Progenitor cell of endocrine pancreas (in vitro differentiated cells): ENCODE data around the gene LAMC1. TPM values are rescaled to one million over a fixed set of nuclear protein-coding genes. Genes with fewer than 3 reads are reported as not detected.

Experiments
- DNase-seq: peaks from one replicate; pipeline ENCODE4 v3.0.0; 2021; ENCODE audit warnings: low spot score; ENCODE audit not compliant: unreplicated experiment
- H3K27ac Mint-ChIP-seq: 2 replicates; pipeline ENCODE4 v1.8.0; 2021; ENCODE audit warnings: mild to moderate bottlenecking, moderate library complexity, mixed read lengths
- H3K27me3 Mint-ChIP-seq: 2 replicates; pipeline ENCODE4 v1.8.0; 2021; ENCODE audit warnings: mixed read lengths
- H3K36me3 Mint-ChIP-seq: 2 replicates; pipeline ENCODE4 v1.8.0; 2022; ENCODE audit warnings: mixed read lengths; ENCODE audit not compliant: insufficient read depth
- H3K4me1 Mint-ChIP-seq: 2 replicates; pipeline ENCODE4 v1.8.0; 2021; ENCODE audit warnings: low read depth, mixed read lengths
- H3K4me3 Mint-ChIP-seq: 2 replicates; pipeline ENCODE4 v1.8.0; 2021; ENCODE audit warnings: low read depth, mild to moderate bottlenecking, moderate library complexity, mixed read lengths
- H3K9me3 Mint-ChIP-seq: 2 replicates; pipeline ENCODE4 v1.8.0; 2021; ENCODE audit warnings: low read depth, mixed read lengths
- total RNA-seq: library from RNA; stranded (reverse); gene quantifications from 2 replicates; pipeline ENCODE4 v1.2.1, GENCODE V29; 2021
- TF ChIP-seq, protein P1 (sequence below): fragments of 200-600 bp; sonication (generic); IDR thresholded peaks from one replicate; pipeline ENCODE4 v1.5.0; 2021; ENCODE audit warnings: antibody characterized with exemption, mild to moderate bottlenecking; ENCODE audit not compliant: unreplicated experiment

Gene LAMC1
- total RNA-seq, 1 donor from 2014 or later: 72.9 TPM

DNA sequence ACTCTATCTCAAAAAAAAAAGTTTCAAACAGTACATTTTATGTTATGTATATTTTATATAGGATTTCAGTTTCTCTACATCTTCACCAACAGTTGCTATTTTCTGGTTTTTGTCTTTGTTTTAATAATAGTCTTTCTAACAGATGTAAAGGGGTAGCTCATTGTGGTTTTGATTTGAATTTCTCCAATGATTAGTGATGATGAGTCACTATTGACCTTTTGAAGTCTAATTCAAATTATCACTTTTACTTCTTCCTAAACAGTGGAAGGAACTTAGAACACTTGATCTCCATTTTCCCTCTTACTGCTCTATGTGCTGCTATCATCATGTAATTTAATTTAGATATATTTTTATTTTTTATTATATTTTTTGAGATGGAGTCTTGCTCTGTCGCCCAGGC lies 38.6 kb upstream of the LAMC1 start:
- Mint-ChIP-seq H3K9me3 (no peaks in the 10 kb centered on the region), H3K27ac (no peak overlapping the region), H3K27me3 (no peaks in the 10 kb centered on the region), H3K4me3 (no peak overlapping the region), H3K36me3 (no peaks in the 10 kb centered on the region), H3K4me1 (peaks cover 3% of the 10 kb centered on the region)
- TF ChIP-seq, protein P1, sequence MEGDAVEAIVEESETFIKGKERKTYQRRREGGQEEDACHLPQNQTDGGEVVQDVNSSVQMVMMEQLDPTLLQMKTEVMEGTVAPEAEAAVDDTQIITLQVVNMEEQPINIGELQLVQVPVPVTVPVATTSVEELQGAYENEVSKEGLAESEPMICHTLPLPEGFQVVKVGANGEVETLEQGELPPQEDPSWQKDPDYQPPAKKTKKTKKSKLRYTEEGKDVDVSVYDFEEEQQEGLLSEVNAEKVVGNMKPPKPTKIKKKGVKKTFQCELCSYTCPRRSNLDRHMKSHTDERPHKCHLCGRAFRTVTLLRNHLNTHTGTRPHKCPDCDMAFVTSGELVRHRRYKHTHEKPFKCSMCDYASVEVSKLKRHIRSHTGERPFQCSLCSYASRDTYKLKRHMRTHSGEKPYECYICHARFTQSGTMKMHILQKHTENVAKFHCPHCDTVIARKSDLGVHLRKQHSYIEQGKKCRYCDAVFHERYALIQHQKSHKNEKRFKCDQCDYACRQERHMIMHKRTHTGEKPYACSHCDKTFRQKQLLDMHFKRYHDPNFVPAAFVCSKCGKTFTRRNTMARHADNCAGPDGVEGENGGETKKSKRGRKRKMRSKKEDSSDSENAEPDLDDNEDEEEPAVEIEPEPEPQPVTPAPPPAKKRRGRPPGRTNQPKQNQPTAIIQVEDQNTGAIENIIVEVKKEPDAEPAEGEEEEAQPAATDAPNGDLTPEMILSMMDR: no peak
- no peak for DNase-seq

DNA sequence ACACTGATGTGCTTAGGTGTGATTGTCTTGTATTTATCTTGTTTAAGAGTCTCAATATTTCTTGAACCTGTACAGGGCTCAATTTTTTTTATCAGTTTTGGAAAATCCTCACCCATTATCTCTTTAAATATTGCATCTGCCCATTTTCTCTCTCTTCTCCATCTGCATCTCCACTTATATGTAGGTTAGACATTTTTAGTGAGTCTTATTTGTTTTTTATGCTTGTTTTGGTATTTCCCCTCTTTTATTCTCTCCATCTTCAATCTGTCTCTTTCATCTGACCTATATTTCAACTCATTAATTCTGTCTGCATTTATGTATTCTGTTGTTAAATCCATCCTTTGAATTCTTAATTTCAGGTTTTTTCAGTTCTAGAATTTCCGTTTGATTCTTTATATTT lies 37.3 kb upstream of the LAMC1 start:
- no peaks in the 10 kb centered on the region for H3K36me3 Mint-ChIP-seq
- no peak for DNase-seq
- TF ChIP-seq, protein P1: no peak
- no peak overlapping the region for H3K27ac Mint-ChIP-seq
- no peaks in the 10 kb centered on the region for H3K27me3 Mint-ChIP-seq
- H3K4me3 Mint-ChIP-seq: no peak overlapping the region
- no peaks in the 10 kb centered on the region for H3K9me3 Mint-ChIP-seq
- H3K4me1 Mint-ChIP-seq: peaks cover 3% of the 10 kb centered on the region

DNA sequence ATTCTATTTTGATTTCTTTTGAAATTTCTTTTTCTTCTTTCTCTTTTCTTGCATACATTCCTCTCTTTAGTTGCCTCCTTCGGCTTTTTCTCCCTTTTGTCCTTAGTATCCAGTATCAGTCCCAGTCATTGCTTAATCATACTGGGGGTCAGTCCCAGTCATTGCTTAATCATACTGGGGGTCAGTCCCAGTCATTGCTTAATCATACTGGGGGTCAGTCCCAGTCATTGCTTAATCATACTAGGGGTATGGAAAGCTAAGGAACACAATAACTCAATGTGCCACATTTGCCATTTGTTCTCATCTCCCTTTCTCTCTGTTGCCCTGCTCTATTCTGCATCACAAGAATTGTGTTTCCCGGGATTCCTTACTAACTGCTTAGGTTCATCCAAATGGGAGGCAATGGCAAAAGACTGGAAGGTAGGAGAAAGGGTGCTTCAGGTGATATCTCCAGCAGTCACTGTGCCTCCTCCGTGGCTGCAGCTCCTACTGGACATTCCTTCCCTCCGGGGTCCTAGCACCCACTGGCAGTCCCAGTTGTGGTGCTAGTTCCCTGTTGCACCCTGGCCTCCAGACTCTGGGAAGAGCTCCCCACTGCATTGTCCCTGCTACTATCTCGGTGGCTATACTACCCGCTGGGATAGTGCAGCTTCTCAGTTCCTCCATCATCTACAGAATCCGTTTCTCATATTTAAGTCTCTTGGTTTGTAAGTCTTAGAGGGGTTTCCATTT lies 32.6 kb upstream of the LAMC1 start:
- Mint-ChIP-seq H3K9me3 (no peaks in the 10 kb centered on the region), H3K36me3 (no peaks in the 10 kb centered on the region), H3K4me1 (peaks cover 3% of the 10 kb centered on the region), H3K4me3 (no peak overlapping the region), H3K27me3 (no peaks in the 10 kb centered on the region), H3K27ac (no peak overlapping the region)
- TF ChIP-seq, protein P1: no peak
- DNase-seq: no peak

DNA sequence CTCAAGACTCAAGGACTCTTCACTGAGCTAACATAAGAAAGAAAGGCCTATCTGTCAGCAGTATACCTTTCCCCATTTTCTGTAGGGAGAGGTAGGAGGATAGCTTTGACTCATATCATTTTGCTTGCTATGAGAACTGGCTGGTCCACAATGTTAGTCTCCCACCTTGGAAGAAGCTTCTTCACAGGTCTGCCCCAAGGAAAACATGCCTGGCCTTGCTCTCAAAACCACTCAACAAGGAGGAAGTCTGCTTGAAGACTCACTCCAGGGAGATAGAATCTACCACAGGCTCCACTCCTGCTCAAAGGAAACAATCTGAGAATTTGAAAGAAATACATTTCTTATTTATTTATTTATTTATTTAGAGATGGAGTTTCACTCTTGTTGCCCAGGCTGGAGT lies 29.5 kb upstream of the LAMC1 start:
- H3K4me1 Mint-ChIP-seq: no peaks in the 10 kb centered on the region
- no peak overlapping the region for H3K27ac Mint-ChIP-seq

DNA sequence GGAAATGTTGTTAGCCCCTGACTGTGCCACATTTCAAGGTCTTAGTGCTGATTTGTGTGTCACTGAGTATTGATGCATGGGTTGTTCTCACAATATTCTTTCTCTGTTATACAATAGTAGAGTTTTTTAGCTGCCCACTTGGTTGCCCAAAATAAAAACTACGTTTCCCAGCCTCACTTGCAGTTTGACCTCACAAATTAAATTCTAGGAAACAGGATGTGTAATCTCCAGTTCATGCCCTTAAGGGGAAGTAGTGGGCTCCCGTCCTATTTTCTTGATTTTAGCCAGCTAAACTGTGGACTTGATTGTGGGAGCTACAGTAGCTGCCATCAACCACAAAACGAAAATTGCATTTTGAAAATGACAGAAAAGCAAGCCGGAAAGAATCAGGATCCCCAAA lies 27.3 kb upstream of the LAMC1 start:
- H3K36me3 Mint-ChIP-seq: no peaks in the 10 kb centered on the region
- H3K27ac Mint-ChIP-seq: no peak overlapping the region
- H3K9me3 Mint-ChIP-seq: no peaks in the 10 kb centered on the region
- DNase-seq: no peak
- H3K4me3 Mint-ChIP-seq: no peak overlapping the region
- TF ChIP-seq, protein P1: no peak
- H3K27me3 Mint-ChIP-seq: peaks cover 3% of the 10 kb centered on the region
- no peaks in the 10 kb centered on the region for H3K4me1 Mint-ChIP-seq

More for the DNA sequence above, 29.5 kb upstream of the LAMC1 start:
- no peaks in the 10 kb centered on the region for H3K27me3 Mint-ChIP-seq
- TF ChIP-seq, protein P1: no peak
- H3K36me3 Mint-ChIP-seq: no peaks in the 10 kb centered on the region
- H3K9me3 Mint-ChIP-seq: no peaks in the 10 kb centered on the region
- H3K4me3 Mint-ChIP-seq: no peak overlapping the region
- DNase-seq: no peak
